H54 (cell line): Measurements from ENCODE around the gene BRPF1.

Source experiments
- DNase-seq: peaks from one replicate; pipeline ENCODE4 v3.0.0; 2011; ENCODE audit warnings: low spot score, mixed read lengths; ENCODE audit not compliant: insufficient read length
- FAIRE-seq: peaks from 3 replicates; lab custom pipeline; 2011; peaks lifted over from hg19 to GRCh38; lab: Jason Lieb, UNC
- POLR2A ChIP-seq: IDR thresholded peaks from 2 replicates; pipeline ENCODE4 v1.6.1; 2011; ENCODE audit warnings: low read depth, mild to moderate bottlenecking, low read length

The BRPF1 gene

GRCh38 chr3:9715136-9715535, 16.4 kb upstream of the BRPF1 start:
- no peak for TF ChIP-seq POLR2A
- FAIRE-seq (no peak), DNase-seq (no peak)

GRCh38 chr3:9715764-9716437, 15.6 kb upstream of the BRPF1 start:
- TF ChIP-seq POLR2A: no peak
- FAIRE-seq (no peak), DNase-seq (peak; percentile 89)

- no peak for TF ChIP-seq POLR2A
- no peak for DNase-seq
- no peak for FAIRE-seq
These were observed 14.6 kb upstream of the BRPF1 start for GRCh38 chr3:9716801-9717555.

- no peak for TF ChIP-seq POLR2A
- FAIRE-seq: no peak
- no peak for DNase-seq
These were observed 14.0 kb upstream of the BRPF1 start for GRCh38 chr3:9717563-9717962.

- no peak for TF ChIP-seq POLR2A
- DNase-seq (no peak), FAIRE-seq (no peak)
These were observed 13.4 kb upstream of the BRPF1 start for GRCh38 chr3:9718118-9718517.

GRCh38 chr3:9721015-9721699, 10.4 kb upstream of the BRPF1 start:
- DNase-seq: no peak
- TF ChIP-seq POLR2A: no peak
- no peak for FAIRE-seq

- no peak for FAIRE-seq
- no peak for TF ChIP-seq POLR2A
- DNase-seq: no peak
These were observed 9.9 kb upstream of the BRPF1 start for GRCh38 chr3:9721700-9722060.

GRCh38 chr3:9725775-9726515, 5.6 kb upstream of the BRPF1 start:
- DNase-seq: no peak
- TF ChIP-seq POLR2A: no peak
- FAIRE-seq: no peak

- no peak for DNase-seq
- TF ChIP-seq POLR2A: no peak
- FAIRE-seq: no peak
These were observed 4.4 kb upstream of the BRPF1 start for GRCh38 chr3:9727041-9727595.

GRCh38 chr3:9727743-9728142, 3.8 kb upstream of the BRPF1 start:
- no peak for TF ChIP-seq POLR2A
- no peak for FAIRE-seq
- no peak for DNase-seq

- FAIRE-seq (no peak), DNase-seq (no peak)
- TF ChIP-seq POLR2A: no peak
These were observed 2.1 kb upstream of the BRPF1 start for GRCh38 chr3:9729419-9729818.

- DNase-seq (peak; percentile 69), FAIRE-seq (no peak)
- no peak for TF ChIP-seq POLR2A
These were observed 804 bp upstream of the BRPF1 start for GRCh38 chr3:9730657-9731205.

GRCh38 chr3:9732080-9732739, 675 bp downstream of the BRPF1 start:
- no peak for TF ChIP-seq POLR2A
- DNase-seq: no peak

More at GRCh38 chr3:9732080-9732739, 675 bp downstream of the BRPF1 start:
- no peak for FAIRE-seq
